ENCODE results near the gene SPATA21. TPM values are rescaled to one million over a fixed set of nuclear protein-coding genes. Genes with fewer than 3 reads are reported as not detected.

The SPATA21 gene
- total and polyA plus RNA-seq, 2 donors (not counting 3 experiments of a cell fraction or from before 2014, with no cell fraction given): not detected

DNA sequence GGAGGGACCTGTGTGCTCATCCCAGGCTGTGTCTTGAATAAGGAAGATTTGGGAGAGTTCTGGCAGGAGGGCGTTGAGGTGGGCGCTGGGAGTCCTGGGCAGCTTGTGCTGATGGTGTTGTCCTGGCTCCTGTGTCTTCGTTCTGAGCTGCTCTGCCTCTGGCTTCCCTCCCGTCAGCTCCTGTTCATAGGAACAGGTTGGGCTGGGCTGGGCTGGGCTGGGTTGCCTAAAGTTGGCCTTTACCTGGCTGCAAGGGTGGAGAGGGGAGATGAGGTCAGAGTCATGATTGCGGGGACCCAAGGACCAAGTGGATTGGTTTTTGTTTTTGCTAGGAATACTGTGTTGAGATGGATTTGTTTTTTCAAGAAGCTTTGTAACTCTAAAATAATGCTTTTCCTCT lies 12.4 kb upstream of the SPATA21 start:
- peaks cover 22 to 53% of the 10 kb centered on the region in 2 experiments for H3K36me3 ChIP-seq (ENCODE audit: control insufficient read depth in 2 of 2, extremely low read depth in 1 of 2, insufficient read depth in 2 of 2, low read length in 2 of 2)
- peaks cover 10% of the 10 kb centered on the region for H3K79me2 ChIP-seq (ENCODE audit: control insufficient read depth, insufficient read depth, low read length)
- no TSS peak for BruUV-seq (replicated peaks)
- no peaks in the 10 kb centered on the region for H3K9me1 ChIP-seq (replicated peaks; ENCODE audit: control insufficient read depth, extremely low read depth, insufficient read depth, low read length)
- no peak overlapping the region for H3K4me3 ChIP-seq (replicated peaks in 1 of 3; ENCODE audit: insufficient read depth in 1 of 3, low read depth in 1 of 3, low read length in 3 of 3)
- intact Hi-C loops (cut with micrococcal nuclease): loop anchor here (10.0 kb wide), 1 partner anchor 245 kb away; no protein-coding TSS in a partner anchor
- no peak overlapping the region for H3K9ac ChIP-seq (replicated peaks; ENCODE audit: extremely low read depth, insufficient read depth, low read length)
- FAIRE-seq (no peak), DNase-seq (ENCODE audit: low read depth, low spot score) (no peak)
- H4K20me1 ChIP-seq (replicated peaks; ENCODE audit: control insufficient read depth, extremely low read depth, insufficient read depth, low read length): no peaks in the 10 kb centered on the region
- dilution Hi-C loops (cut with MboI; ENCODE audit: extremely low pct_ligation_motif_present, low sequenced_read_pairs): no loop called here
- H3K27me3 ChIP-seq (ENCODE audit: control insufficient read depth in 2 of 2, insufficient read depth in 2 of 2, low read length in 2 of 2): no peaks in the 10 kb centered on the region
- H3K4me2 ChIP-seq (ENCODE audit: insufficient read depth, low read length): no peak overlapping the region
- ChIA-PET CTCF (interaction anchor here (0.6 to 1.8 kb wide), 3 partner anchors 9 to 171 kb away, joined by 3 to 6 read pairs (median 3); partner anchors contain the start of gene NECAP2), POLR2A (no interaction called here)
- TF ChIP-seq POLR2A (IDR thresholded peaks at IDR 0.05; ENCODE audit: low read depth, low read length) (no peak), GATA2 (IDR thresholded peaks at IDR 0.05; ENCODE audit: insufficient read depth, insufficient read length, low read depth, low read length) (no peak), FOS (IDR thresholded peaks at IDR 0.05; ENCODE audit: borderline replicate concordance, insufficient read depth, low read length) (no peak), EZH2 (IDR thresholded peaks at IDR 0.05; ENCODE audit: borderline replicate concordance, low read depth, low read length, severe bottlenecking) (no peak), JUN (IDR thresholded peaks at IDR 0.05; ENCODE audit: borderline replicate concordance, insufficient read depth, insufficient read length, low read depth) (no peak), POLR2AphosphoS5 (IDR thresholded peaks at IDR 0.05; ENCODE audit: insufficient read depth, low read depth, low read length) (no peak), MYC (IDR thresholded peaks at IDR 0.05; ENCODE audit: low read depth, low read length) (no peak)
- TF ChIP-seq, protein P1, sequence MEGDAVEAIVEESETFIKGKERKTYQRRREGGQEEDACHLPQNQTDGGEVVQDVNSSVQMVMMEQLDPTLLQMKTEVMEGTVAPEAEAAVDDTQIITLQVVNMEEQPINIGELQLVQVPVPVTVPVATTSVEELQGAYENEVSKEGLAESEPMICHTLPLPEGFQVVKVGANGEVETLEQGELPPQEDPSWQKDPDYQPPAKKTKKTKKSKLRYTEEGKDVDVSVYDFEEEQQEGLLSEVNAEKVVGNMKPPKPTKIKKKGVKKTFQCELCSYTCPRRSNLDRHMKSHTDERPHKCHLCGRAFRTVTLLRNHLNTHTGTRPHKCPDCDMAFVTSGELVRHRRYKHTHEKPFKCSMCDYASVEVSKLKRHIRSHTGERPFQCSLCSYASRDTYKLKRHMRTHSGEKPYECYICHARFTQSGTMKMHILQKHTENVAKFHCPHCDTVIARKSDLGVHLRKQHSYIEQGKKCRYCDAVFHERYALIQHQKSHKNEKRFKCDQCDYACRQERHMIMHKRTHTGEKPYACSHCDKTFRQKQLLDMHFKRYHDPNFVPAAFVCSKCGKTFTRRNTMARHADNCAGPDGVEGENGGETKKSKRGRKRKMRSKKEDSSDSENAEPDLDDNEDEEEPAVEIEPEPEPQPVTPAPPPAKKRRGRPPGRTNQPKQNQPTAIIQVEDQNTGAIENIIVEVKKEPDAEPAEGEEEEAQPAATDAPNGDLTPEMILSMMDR (IDR thresholded peaks at IDR 0.05; ENCODE audit: extremely low read depth in 1 of 2, insufficient read depth in 1 of 2, low read depth in 1 of 2, low read length in 2 of 2): no peak
- TF ChIP-seq, protein P2, sequence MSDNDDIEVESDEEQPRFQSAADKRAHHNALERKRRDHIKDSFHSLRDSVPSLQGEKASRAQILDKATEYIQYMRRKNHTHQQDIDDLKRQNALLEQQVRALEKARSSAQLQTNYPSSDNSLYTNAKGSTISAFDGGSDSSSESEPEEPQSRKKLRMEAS (IDR thresholded peaks at IDR 0.05; ENCODE audit: insufficient read depth, insufficient read length): no peak
- H3K4me1 ChIP-seq (ENCODE audit: control insufficient read depth, extremely low read depth, insufficient read depth, low read length): no peaks in the 10 kb centered on the region
- H3K27ac ChIP-seq (ENCODE audit: insufficient read depth, low read depth, low read length): no peak overlapping the region
- no peaks in the 10 kb centered on the region for H3K9me3 ChIP-seq (replicated peaks; ENCODE audit: control insufficient read depth, insufficient read depth, low read length)
- H2AFZ ChIP-seq (ENCODE audit: low read depth, low read length): no peak overlapping the region
